HCT116 (cell line): ENCODE data around the gene PTDSS2. TPM values are rescaled to one million over a fixed set of nuclear protein-coding genes. Genes with fewer than 3 reads are reported as not detected.

Experiments used
- EZH2phosphoT487 ChIP-seq: fragments of 200-600 bp; IDR thresholded peaks from 2 replicates; pipeline ENCODE4 v1.6.1; 2018; ENCODE audit warnings: antibody characterized with exemption, borderline replicate concordance
- POLR2A ChIP-seq: IDR thresholded peaks from 2 replicates; pipeline ENCODE4 v1.7.0; 2011; ENCODE audit warnings: borderline replicate concordance; ENCODE audit not compliant: insufficient read depth, insufficient read length; ENCODE audit errors: extremely low read depth
- total RNA-seq: library from RNA; stranded (reverse); gene quantifications from one replicate; pipeline ENCODE4 v1.2.1, GENCODE V29; 2021; ENCODE audit not compliant: unreplicated experiment
- TF ChIP-seq, protein P1 (sequence below), 3 experiments: fragments of 200-600 bp in 1 of 3; sonication (generic) in 1 of 3; IDR thresholded peaks in 2 of 3; conservative IDR thresholded peaks in 1 of 3; 2 replicates each; pipeline ENCODE4 v1.5.1; 2012 to 2017; ENCODE audit warnings: low read depth in 2 of 3, low read length in 2 of 3, antibody characterized with exemption in 1 of 3, borderline replicate concordance in 1 of 3, control low read depth in 1 of 3, mild to moderate bottlenecking in 1 of 3, mixed read lengths in 1 of 3, mixed run types in 1 of 3, moderate library complexity in 1 of 3; ENCODE audit not compliant: insufficient read depth in 1 of 3
- TF ChIP-seq, protein P2 (sequence below): IDR thresholded peaks from 2 replicates; pipeline ENCODE4 v1.6.1; 2012
- TF ChIP-seq, protein P3 (sequence below): IDR thresholded peaks from 2 replicates; pipeline ENCODE4 v1.6.1; 2012; ENCODE audit warnings: low read depth

The PTDSS2 gene
- total RNA-seq, 1 experiment from 2014 or later: 40.1 TPM

DNA sequence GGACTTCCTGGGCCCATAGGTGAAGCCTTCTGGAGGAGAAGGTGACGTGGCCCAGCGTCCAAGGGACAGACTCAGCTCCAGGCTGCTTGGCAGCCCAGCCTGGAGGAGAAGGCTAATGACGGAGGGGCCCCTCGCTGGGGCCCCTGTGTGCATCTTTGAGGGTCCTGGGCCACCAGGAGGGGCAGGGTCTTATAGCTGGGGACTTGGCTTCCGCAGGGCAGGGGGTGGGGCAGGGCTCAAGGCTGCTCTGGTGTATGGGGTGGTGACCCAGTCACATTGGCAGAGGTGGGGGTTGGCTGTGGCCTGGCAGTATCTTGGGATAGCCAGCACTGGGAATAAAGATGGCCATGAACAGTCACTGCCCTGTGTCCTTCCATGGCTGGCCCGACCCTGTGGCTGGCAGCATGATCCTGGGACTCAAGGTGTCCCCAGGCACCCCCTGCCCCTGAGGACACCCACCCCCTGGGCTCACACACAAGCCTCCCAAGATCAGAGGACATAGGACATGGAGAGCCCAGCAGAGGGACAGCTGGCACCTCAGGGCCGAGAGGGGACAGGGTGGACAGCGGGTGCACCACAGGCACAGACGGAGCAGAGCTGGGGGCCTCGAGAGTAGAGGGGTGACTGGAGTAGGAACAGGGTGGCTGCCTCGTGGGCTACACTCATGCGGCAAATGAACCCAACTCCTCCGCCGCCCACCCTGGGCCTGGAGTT lies 45.4 kb upstream of the PTDSS2 start (continued):
- TF ChIP-seq, protein P1, sequence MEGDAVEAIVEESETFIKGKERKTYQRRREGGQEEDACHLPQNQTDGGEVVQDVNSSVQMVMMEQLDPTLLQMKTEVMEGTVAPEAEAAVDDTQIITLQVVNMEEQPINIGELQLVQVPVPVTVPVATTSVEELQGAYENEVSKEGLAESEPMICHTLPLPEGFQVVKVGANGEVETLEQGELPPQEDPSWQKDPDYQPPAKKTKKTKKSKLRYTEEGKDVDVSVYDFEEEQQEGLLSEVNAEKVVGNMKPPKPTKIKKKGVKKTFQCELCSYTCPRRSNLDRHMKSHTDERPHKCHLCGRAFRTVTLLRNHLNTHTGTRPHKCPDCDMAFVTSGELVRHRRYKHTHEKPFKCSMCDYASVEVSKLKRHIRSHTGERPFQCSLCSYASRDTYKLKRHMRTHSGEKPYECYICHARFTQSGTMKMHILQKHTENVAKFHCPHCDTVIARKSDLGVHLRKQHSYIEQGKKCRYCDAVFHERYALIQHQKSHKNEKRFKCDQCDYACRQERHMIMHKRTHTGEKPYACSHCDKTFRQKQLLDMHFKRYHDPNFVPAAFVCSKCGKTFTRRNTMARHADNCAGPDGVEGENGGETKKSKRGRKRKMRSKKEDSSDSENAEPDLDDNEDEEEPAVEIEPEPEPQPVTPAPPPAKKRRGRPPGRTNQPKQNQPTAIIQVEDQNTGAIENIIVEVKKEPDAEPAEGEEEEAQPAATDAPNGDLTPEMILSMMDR (IDR thresholded peaks at IDR 0.05 in 2 of 3, conservative IDR thresholded peaks at IDR 0.05 in 1 of 3; ENCODE audit: borderline replicate concordance in 1 of 3, insufficient read depth in 1 of 3, low read depth in 2 of 3, low read length in 2 of 3): no peak
- TF ChIP-seq EZH2phosphoT487 (no peak), POLR2A (no peak)
- TF ChIP-seq, protein P2, sequence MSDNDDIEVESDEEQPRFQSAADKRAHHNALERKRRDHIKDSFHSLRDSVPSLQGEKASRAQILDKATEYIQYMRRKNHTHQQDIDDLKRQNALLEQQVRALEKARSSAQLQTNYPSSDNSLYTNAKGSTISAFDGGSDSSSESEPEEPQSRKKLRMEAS: no peak
- TF ChIP-seq, protein P3, sequence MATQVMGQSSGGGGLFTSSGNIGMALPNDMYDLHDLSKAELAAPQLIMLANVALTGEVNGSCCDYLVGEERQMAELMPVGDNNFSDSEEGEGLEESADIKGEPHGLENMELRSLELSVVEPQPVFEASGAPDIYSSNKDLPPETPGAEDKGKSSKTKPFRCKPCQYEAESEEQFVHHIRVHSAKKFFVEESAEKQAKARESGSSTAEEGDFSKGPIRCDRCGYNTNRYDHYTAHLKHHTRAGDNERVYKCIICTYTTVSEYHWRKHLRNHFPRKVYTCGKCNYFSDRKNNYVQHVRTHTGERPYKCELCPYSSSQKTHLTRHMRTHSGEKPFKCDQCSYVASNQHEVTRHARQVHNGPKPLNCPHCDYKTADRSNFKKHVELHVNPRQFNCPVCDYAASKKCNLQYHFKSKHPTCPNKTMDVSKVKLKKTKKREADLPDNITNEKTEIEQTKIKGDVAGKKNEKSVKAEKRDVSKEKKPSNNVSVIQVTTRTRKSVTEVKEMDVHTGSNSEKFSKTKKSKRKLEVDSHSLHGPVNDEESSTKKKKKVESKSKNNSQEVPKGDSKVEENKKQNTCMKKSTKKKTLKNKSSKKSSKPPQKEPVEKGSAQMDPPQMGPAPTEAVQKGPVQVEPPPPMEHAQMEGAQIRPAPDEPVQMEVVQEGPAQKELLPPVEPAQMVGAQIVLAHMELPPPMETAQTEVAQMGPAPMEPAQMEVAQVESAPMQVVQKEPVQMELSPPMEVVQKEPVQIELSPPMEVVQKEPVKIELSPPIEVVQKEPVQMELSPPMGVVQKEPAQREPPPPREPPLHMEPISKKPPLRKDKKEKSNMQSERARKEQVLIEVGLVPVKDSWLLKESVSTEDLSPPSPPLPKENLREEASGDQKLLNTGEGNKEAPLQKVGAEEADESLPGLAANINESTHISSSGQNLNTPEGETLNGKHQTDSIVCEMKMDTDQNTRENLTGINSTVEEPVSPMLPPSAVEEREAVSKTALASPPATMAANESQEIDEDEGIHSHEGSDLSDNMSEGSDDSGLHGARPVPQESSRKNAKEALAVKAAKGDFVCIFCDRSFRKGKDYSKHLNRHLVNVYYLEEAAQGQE: no peak
